HG03460 (cell line): ENCODE data around the gene TRIM5.

Experiments used
- ATAC-seq: cut with Tn5 transposase; IDR thresholded peaks from one replicate; pipeline ENCODE4 v1.9.1; 2021; ENCODE audit not compliant: unreplicated experiment

Gene TRIM5

DNA sequence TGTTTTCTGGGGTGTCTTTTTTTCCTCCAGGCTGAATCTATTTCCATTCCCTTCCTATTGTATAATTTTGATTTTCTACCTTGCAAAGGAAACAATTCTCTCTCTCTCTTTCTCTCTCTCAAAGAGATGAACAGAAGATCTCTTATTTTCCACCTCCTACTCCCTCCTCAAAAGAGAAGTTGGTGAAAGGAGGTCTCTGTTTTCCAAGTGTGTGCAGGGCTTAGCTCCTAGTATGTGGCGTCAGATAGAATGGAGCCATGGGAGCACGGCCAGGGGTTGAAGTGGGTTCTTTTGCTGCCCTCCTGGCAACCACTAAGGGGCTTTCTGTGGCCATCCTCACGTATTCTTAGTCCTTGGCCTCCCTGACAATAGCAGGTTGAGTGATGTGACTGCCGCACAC is 59.6 kb downstream of the TRIM5 start:
- ATAC-seq, result no peak

DNA sequence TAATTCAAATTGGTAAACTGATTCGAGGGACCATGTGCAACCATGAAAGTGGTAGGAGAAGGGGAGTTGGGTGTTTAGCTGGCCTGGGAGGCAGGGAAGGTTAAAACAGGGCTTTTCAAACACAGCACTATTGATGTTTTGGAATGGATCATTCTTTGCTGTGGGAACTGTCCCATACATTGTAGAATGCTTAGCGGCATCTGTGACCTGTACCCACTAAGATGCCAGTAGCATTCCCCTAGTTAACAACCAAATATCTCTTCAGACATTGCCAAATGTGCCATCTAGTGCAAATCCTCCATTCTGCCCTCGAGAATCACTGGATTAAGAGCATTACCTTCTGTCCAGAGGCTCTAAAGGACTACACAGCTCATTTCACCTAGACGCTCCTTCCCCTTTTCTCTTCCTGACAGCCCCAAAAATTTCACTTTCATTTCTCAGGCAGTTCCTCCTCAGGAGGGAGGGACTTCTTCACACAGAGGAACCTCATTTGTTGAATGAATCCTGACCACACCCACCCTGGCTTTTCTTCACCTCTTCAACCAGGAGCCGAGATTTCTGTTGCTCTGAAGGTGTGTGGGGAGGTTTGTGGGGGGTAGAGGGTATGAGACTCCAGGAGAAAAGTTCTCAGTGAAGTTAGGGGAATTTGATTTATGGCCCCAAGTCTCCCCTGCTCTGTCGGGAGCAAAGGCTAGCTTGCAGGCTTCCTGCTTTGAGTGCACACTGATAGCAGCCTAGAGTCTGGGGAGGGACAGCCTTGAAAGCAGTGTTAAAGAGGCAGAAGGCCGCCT is 60.2 kb downstream of the TRIM5 start, which contains the start of gene TRIM34:
Gene TRIM34, plus strand, starts transcription at position 513 of the 791 bp plus-strand sequence. CDS start 7,331 bp downstream, outside the sequence.
- peak; percentile 97 for ATAC-seq

DNA sequence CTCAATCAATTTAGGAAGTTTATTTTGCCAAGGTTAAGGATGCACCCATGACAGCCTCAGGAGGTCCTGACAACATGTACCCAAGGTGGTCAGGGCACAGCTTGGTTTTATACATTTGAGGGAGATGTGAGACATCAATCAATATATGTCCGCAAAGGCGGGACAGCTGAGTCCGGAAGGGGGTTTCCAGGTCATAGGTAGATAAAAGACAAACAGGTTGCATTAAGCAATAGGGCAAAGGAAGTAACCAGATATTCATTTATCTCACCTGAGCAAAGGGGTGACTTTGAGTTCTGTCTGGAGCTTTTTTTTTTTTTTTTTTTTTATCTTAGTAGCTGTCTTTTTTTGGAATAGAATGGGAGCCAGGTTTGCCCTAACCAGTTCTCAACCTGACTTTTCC is 62.1 kb downstream of the TRIM5 start:
- ATAC-seq, result no peak

DNA sequence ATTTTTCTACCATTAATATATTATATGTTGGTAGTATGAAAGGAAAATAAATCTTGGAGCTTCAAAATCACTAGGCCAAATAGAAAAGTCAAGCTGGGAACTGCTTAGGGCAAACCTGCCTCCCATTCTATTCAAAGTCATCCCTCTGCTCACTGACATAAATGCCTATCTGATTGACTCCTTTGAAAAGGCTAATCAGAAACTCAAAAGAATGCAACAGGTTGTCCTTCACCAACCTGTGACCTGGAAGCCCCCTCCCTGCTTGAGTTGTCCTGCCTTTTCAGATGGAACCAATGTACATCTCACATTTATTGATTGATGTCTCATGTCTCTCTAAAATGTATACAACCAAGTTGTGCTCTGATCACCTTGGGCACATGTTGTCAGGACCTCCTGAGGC is 63.3 kb downstream of the TRIM5 start:
- no peak for ATAC-seq

DNA sequence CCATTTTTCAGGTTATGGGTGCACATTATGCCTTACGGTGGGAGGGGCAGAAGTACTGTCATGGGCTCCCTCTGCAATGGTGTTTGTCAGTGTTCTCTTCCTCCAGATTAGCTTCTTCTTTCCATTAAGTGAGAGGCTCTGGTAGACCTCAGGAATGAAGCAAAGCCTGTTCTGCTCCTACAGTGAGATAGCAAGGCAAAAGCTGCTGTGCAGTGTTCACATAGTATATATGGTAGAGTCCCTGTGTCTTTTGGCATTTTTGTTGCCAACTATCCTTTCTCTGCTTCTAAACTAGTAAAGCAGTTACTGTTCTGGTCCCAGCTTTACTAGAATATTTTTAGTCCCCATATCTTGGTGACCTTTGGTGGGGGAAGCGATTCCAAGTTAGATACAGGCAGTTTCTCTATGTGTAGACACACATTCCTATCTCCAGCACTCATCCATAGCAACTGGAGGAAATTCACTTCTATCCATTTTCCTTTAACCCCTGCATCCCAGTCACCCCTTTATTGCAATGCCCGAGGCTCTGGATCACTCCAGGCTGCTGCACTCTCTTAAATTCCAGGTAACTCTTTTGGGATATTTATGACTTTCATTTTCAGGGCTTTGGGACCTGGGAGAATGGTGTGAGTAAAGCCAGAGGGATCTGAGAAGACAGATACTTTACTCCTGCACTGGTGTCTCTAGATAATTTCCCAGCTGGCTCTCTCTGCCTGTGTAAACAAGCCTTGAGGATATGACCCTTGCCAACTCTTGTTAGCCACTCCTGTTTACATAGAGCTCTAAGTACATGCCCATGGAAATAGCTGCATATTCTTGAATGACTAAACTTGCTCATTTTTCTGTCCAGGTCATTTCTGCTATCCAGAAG is 64.0 kb downstream of the TRIM5 start:
- no peak for ATAC-seq

DNA sequence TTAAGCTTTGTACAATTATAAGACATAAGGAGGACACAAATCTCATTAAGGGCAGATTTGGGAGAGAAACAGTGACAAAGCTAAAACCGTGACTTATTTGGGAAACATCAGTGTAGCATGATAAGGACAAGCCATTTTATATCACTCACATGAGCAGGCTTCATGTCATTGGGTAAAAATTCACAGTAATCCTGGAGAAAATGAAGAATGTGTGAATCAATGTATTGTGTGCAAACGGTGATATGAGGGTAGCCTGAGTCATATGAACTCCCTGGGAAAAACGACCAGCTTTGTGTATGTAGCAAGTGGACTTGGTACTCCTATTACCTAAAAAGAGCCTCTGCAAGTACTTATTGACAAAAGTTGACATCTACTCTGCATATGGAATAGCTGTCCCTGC is 66.1 kb downstream of the TRIM5 start:
- ATAC-seq, result no peak
